Panc1 (cell line): Measurements from ENCODE around the gene NOX5. TPM values are rescaled to one million over a fixed set of nuclear protein-coding genes. Genes with fewer than 3 reads are reported as not detected.

ENCODE experiments used
- ATAC-seq: fragments of 200-7000 bp; cut with Tn5 transposase; 2 replicates; pipeline ENCODE4 v1.9.1; 2020; ENCODE audit warnings: mild to moderate bottlenecking, moderate library complexity
- BruUV-seq: library from RNA; stranded (reverse); fragments of 400-500 nt; replicated peaks from 2 replicates; lab custom pipeline; 2021; lab: Mats Ljungman, UMichigan
- CTCF ChIA-PET: fragments of 300-600 bp; sonication (Branson Sonifier 250); formaldehyde crosslinking; loops from one replicate; lab custom pipeline; 2022; ENCODE audit warnings: antibody characterized with exemption; lab: Charles Lee
- POLR2A ChIA-PET: fragments of 300-600 bp; sonication (Branson Sonifier 250); formaldehyde crosslinking; loops from one replicate; lab custom pipeline; 2022; ENCODE audit warnings: antibody characterized with exemption; lab: Charles Lee
- DNase-seq: peaks from one replicate; pipeline ENCODE4 v3.0.0-alpha.2; 2010; ENCODE audit warnings: low read depth, low spot score
- H3K27ac ChIP-seq: 2 replicates; pipeline ENCODE4 v1.5.1; 2011; ENCODE audit warnings: mild to moderate bottlenecking, low read length, inconsistent platforms
- H3K27me3 ChIP-seq: fragments of 200-500 bp; sonication (Bioruptor generic); 2 replicates; pipeline ENCODE4 v1.6.0; 2014; ENCODE audit warnings: low read length, inconsistent platforms; ENCODE audit not compliant: control insufficient read depth, insufficient read depth
- H3K36me3 ChIP-seq: fragments of 200-500 bp; sonication (Bioruptor generic); 2 replicates; pipeline ENCODE4 v1.5.1; 2014; ENCODE audit warnings: inconsistent platforms, mild to moderate bottlenecking, low read length, moderate library complexity; ENCODE audit not compliant: control insufficient read depth, insufficient read depth
- H3K4me1 ChIP-seq: 2 replicates; pipeline ENCODE4 v1.5.1; 2011; ENCODE audit warnings: inconsistent platforms, mild to moderate bottlenecking, low read length, moderate library complexity; ENCODE audit not compliant: control insufficient read depth, insufficient read depth
- H3K4me3 ChIP-seq, 2 experiments: 2 replicates each; pipeline ENCODE4 v1.5.1; 2011 to 2012; ENCODE audit warnings: low read depth in 2 of 2, low read length in 2 of 2, mild to moderate bottlenecking in 2 of 2, inconsistent platforms in 1 of 2, moderate library complexity in 1 of 2
- H3K9me3 ChIP-seq: fragments of 200-500 bp; sonication (Bioruptor generic); 2 replicates; pipeline ENCODE4 v1.5.1; 2014; ENCODE audit warnings: low read depth, mild to moderate bottlenecking, inconsistent platforms, low read length, moderate library complexity; ENCODE audit not compliant: control insufficient read depth, insufficient read depth
- CTCF ChIP-seq: fragments of 450-650 bp; IDR thresholded peaks from 2 replicates; pipeline ENCODE4 v1.5.1; 2017; ENCODE audit warnings: mild to moderate bottlenecking
- POLR2AphosphoS5 ChIP-seq: IDR thresholded peaks from 2 replicates; pipeline ENCODE4 v1.6.1; 2012; ENCODE audit warnings: mild to moderate bottlenecking, low read depth, low read length, moderate library complexity
- REST ChIP-seq, 2 experiments: IDR thresholded peaks; 2 replicates each; pipeline ENCODE4 v1.6.1; 2011 to 2012; ENCODE audit warnings: low read depth in 2 of 2, control low read depth in 1 of 2, low read length in 1 of 2, mild to moderate bottlenecking in 1 of 2, moderate library complexity in 1 of 2; ENCODE audit not compliant: insufficient read depth in 1 of 2
- SIN3A ChIP-seq: IDR thresholded peaks from 2 replicates; pipeline ENCODE4 v1.6.1; 2012; ENCODE audit warnings: low read depth, mild to moderate bottlenecking, low read length, moderate library complexity, borderline replicate concordance; ENCODE audit not compliant: insufficient read depth
- TCF7L2 ChIP-seq: IDR thresholded peaks from 2 replicates; pipeline ENCODE4 v1.6.1; 2011; ENCODE audit warnings: mild to moderate bottlenecking, low read depth, low read length, inconsistent platforms
- in situ Hi-C: cut with HindIII; loops from 2 replicates; pipeline ENCODE4 v1.10.0; 2016; ENCODE audit warnings: low sequenced_read_pairs, low pct_unique_long_range_greater_than_20kb
- intact Hi-C: fragments of 100-400 bp; cut with micrococcal nuclease; formaldehyde crosslinking; loops from one replicate; pipeline ENCODE4 v1.10.0; 2022; ENCODE audit not compliant: unreplicated experiment
- total RNA-seq: library from RNA; stranded (reverse); gene quantifications from one replicate; pipeline ENCODE4 v1.2.1, GENCODE V29; 2021; ENCODE audit not compliant: unreplicated experiment

The NOX5 gene
- total RNA-seq, 1 experiment from 2014 or later: 0.26 TPM

- TF ChIP-seq CTCF: no peak
- TF ChIP-seq TCF7L2: no peak
- TF ChIP-seq REST (IDR thresholded peaks at IDR 0.05; ENCODE audit: insufficient read depth in 1 of 2, low read depth in 2 of 2, low read length in 1 of 2): no peak
- no peak for TF ChIP-seq POLR2AphosphoS5
- no peak for TF ChIP-seq SIN3A
- Histone ChIP-seq H3K4me3 (no peak overlapping the region), H3K4me1 (no peaks in the 10 kb centered on the region; the same call in 1 of the 2 replicates), H3K27me3 (no peaks in the 10 kb centered on the region), H3K9me3 (no peaks in the 10 kb centered on the region), H3K27ac (no peak overlapping the region), H3K36me3 (no peaks in the 10 kb centered on the region)
- ATAC-seq: no peak
- BruUV-seq: no TSS peak
- ChIA-PET CTCF (no interaction called here), POLR2A (no interaction called here)
- intact Hi-C loops: no loop called here
- in situ Hi-C loops: no loop called here
- no peak for DNase-seq
Measured at GRCh38 chr15:69035918-69036258, 21.4 kb downstream of the NOX5 start.

- no peak for TF ChIP-seq REST (IDR thresholded peaks at IDR 0.05; ENCODE audit: insufficient read depth in 1 of 2, low read depth in 2 of 2, low read length in 1 of 2)
- TF ChIP-seq SIN3A: no peak
- TF ChIP-seq CTCF: no peak
- no peak for TF ChIP-seq TCF7L2
- TF ChIP-seq POLR2AphosphoS5: no peak
- Histone ChIP-seq H3K4me3 (no peak overlapping the region), H3K9me3 (no peaks in the 10 kb centered on the region), H3K27ac (no peak overlapping the region), H3K27me3 (no peaks in the 10 kb centered on the region), H3K4me1 (no peaks in the 10 kb centered on the region; the same call in 1 of the 2 replicates), H3K36me3 (no peaks in the 10 kb centered on the region)
- ChIA-PET POLR2A (no interaction called here), CTCF (no interaction called here)
- in situ Hi-C loops (no loop called here), intact Hi-C loops (no loop called here)
- ATAC-seq: no peak
- DNase-seq: no peak
- no TSS peak for BruUV-seq
Measured at GRCh38 chr15:69036826-69037225, 22.3 kb downstream of the NOX5 start.
